Breast epithelium (tissue), 4 donors: Measurements from ENCODE around the gene PADI2. TPM values are rescaled to one million over a fixed set of nuclear protein-coding genes. Genes with fewer than 3 reads are reported as not detected.

Experiments
- DNase-seq, 2 donors: peaks; one replicate each; pipeline ENCODE4 v3.0.0-alpha.2; 2019; ENCODE audit warnings: low spot score in 2 of 2
- H3K27ac ChIP-seq, 2 donors: fragments of 200-600 bp; sonication (generic) in 1 of 2; one replicate each; pipeline ENCODE4 v1.5.1; 2016 to 2019; ENCODE audit warnings: mild to moderate bottlenecking in 1 of 2
- H3K27me3 ChIP-seq, 2 donors: fragments of 200-600 bp; sonication (generic) in 1 of 2; one replicate each; pipeline versions ENCODE4 v1.5.1 to v1.6.0; 2017 to 2019; ENCODE audit warnings: control low read depth in 1 of 2, mild to moderate bottlenecking in 1 of 2
- H3K36me3 ChIP-seq: fragments of 200-600 bp; one replicate; pipeline ENCODE4 v1.5.1; 2019
- H3K4me1 ChIP-seq, 2 donors: fragments of 200-600 bp; sonication (generic); one replicate each; pipeline ENCODE4 v1.5.1; 2016 to 2019; ENCODE audit warnings: control low read depth in 1 of 2
- H3K4me3 ChIP-seq, 3 donors: fragments of 200-600 bp; sonication (generic); 1 replicate in 2 of 3; 2 replicates in 1 of 3; pipeline ENCODE4 v1.5.1; 2016 to 2019; ENCODE audit warnings: mild to moderate bottlenecking in 3 of 3, moderate library complexity in 2 of 3
- H3K9me3 ChIP-seq, 2 donors: fragments of 200-600 bp; sonication (generic) in 1 of 2; one replicate each; pipeline ENCODE4 v1.5.1; 2016 to 2019; ENCODE audit warnings: control low read depth in 1 of 2
- POLR2A ChIP-seq: fragments of 450-650 bp; IDR thresholded peaks from one replicate; pipeline ENCODE4 v1.6.1; 2016; ENCODE audit warnings: antibody characterized with exemption, mild to moderate bottlenecking, moderate library complexity
- POLR2AphosphoS5 ChIP-seq, 3 donors: sonication (generic); formaldehyde crosslinking; IDR thresholded peaks; one replicate each; pipeline ENCODE4 v1.6.1; 2017; ENCODE audit warnings: antibody characterized with exemption in 3 of 3
- intact Hi-C: fragments of 100-400 bp; cut with DNase I; formaldehyde crosslinking; loops from one replicate; pipeline ENCODE4 v1.15.1; 2023; ENCODE audit warnings: low total_unique reads
- total RNA-seq, 3 donors: library from RNA; depleted of rRNA; stranded (reverse); fragments of >200 nt; gene quantifications; one replicate each; pipeline ENCODE4 v1.1.0, GENCODE V29; 2016
- TF ChIP-seq, protein P1 (sequence below), 3 donors: fragments of 450-650 bp; IDR thresholded peaks; one replicate each; pipeline ENCODE4 v1.5.1; 2016 to 2017; ENCODE audit warnings: antibody characterized with exemption in 3 of 3, mild to moderate bottlenecking in 3 of 3, moderate library complexity in 3 of 3

PADI2 gene
- total RNA-seq, 3 donors from 2014 or later, result 0.32 to 29.4 (median 9.2) TPM

DNA sequence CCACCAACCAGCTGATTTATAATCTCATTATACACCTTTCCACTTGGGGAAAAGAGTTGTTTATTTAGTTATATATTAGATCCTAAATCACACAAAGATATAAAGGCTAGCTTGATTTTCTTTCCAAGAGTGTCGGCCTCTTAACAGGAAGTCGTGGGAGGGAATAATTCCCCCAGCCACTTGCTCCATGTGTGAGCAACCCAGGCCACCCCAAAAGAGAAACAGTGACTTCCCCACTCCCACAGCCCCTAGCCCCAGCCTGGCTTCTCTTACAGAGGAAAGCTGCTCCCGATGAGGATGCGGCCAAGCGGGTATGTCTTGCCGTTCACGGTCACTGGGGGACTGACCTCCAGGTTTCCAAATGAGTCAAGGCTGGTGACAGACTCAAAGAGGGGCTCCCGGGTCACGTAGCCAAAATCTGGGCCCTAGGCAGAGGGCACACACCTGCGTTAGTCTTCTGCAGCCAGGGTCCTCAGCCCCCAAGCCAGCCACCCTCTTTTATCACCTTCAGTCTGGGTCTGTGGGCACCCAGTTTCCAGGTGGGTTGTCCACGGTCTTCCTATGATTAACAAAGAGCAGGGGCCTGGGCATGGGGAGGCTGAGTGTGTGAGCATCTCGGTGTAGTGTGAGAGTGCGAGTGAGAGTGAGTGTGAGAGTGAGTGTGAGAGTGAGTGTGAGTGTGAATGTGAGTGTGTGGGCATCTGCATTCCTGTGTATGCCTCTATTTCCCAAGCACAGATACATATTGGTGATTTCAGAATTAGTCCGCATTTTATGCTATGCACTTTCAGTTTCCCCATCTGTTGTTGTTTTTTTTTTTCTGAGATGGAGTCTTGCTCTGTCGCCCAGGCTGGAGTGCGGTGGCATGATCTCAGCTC, 40.0 kb downstream of the PADI2 start:
- TF ChIP-seq, protein P1, sequence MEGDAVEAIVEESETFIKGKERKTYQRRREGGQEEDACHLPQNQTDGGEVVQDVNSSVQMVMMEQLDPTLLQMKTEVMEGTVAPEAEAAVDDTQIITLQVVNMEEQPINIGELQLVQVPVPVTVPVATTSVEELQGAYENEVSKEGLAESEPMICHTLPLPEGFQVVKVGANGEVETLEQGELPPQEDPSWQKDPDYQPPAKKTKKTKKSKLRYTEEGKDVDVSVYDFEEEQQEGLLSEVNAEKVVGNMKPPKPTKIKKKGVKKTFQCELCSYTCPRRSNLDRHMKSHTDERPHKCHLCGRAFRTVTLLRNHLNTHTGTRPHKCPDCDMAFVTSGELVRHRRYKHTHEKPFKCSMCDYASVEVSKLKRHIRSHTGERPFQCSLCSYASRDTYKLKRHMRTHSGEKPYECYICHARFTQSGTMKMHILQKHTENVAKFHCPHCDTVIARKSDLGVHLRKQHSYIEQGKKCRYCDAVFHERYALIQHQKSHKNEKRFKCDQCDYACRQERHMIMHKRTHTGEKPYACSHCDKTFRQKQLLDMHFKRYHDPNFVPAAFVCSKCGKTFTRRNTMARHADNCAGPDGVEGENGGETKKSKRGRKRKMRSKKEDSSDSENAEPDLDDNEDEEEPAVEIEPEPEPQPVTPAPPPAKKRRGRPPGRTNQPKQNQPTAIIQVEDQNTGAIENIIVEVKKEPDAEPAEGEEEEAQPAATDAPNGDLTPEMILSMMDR (IDR thresholded peaks at IDR 0.05), result no peak
- TF ChIP-seq POLR2AphosphoS5 (IDR thresholded peaks at IDR 0.05) (no peak), POLR2A (no peak)
- H3K36me3 ChIP-seq, result no peaks in the 10 kb centered on the region
- H3K4me3 ChIP-seq, result no peak overlapping the region
- intact Hi-C loops, result no loop called here
- no peaks in the 10 kb centered on the region for H3K27me3 ChIP-seq
- no peak overlapping the region for H3K27ac ChIP-seq
- DNase-seq, result no peak
- peaks cover 0 to 5% of the 10 kb centered on the region in 2 donors for H3K4me1 ChIP-seq
- no peaks in the 10 kb centered on the region for H3K9me3 ChIP-seq

DNA sequence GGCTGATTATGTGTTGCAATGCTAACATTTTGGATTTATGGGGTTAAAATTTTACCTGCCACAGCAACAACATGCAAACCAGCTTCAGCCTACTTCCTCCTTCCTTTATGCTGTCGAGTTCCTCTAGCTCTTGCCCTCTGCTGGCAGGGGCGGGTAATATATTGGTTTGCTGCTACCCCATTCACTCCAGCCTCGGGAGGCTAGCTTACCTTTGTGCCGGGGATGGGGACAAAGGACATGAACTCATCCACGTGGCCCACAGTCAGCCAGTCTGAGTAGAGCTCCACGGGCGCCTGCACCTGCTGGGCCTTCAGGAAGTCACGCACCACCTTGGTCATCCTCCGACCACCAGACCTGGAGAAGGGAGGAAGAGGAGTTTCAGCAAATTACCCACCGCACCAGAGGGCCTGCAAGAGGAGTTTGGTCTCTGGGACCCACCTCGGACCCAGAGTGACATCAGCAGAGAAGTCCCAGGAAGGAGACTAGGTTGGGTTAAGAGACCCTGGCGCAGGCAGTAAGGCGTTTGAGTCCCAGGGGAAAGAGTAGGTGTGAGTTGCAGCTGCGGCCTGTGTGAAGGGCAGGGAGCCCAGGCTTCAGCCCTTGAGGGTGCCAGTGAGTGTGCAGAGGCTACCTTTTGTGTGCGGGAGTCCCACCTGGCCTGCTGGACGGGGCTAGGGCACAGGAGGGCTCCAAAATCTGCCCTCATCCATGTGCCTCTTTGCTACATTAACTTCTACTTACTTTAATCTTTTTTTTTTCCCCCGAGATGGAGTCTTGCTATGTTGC, 43.6 kb downstream of the PADI2 start:
- no peak overlapping the region for H3K4me3 ChIP-seq
- H3K9me3 ChIP-seq, result no peaks in the 10 kb centered on the region
- DNase-seq, result no peak
- no peaks in the 10 kb centered on the region for H3K36me3 ChIP-seq
- H3K27me3 ChIP-seq, result no peaks in the 10 kb centered on the region
- no peaks in the 10 kb centered on the region for H3K4me1 ChIP-seq
- no peak overlapping the region for H3K27ac ChIP-seq
- intact Hi-C loops, result no loop called here
- TF ChIP-seq POLR2AphosphoS5 (IDR thresholded peaks at IDR 0.05) (no peak), POLR2A (no peak)
- TF ChIP-seq, protein P1 (IDR thresholded peaks at IDR 0.05), result no peak

DNA sequence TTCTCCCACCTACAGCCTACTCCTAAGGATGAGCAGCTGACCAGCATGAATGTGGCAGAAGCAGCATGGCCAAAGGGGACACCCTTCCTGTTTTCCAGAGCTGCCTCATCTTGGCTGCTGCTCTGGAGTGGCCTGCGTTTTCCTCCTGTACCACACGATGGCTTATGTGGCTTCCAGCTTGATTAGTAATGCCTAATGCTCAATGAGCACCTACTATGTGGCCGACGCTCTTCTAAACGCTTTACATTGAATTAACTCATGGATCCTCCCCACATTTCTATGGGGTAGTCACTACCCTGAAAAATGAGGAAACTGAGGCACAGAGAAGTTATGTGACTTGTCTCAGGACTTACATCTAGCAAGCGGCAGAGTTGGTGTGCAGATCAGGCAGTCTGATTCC, 47.5 kb downstream of the PADI2 start:
- intact Hi-C loops, result no loop called here
- Histone ChIP-seq H3K4me1 (no peaks in the 10 kb centered on the region), H3K36me3 (no peaks in the 10 kb centered on the region), H3K27ac (no peak overlapping the region), H3K4me3 (no peak overlapping the region), H3K27me3 (no peaks in the 10 kb centered on the region), H3K9me3 (no peaks in the 10 kb centered on the region)
- no peak for DNase-seq
- TF ChIP-seq POLR2AphosphoS5 (IDR thresholded peaks at IDR 0.05), result no peak
- no peak for TF ChIP-seq POLR2A
- TF ChIP-seq, protein P1 (IDR thresholded peaks at IDR 0.05), result no peak

DNA sequence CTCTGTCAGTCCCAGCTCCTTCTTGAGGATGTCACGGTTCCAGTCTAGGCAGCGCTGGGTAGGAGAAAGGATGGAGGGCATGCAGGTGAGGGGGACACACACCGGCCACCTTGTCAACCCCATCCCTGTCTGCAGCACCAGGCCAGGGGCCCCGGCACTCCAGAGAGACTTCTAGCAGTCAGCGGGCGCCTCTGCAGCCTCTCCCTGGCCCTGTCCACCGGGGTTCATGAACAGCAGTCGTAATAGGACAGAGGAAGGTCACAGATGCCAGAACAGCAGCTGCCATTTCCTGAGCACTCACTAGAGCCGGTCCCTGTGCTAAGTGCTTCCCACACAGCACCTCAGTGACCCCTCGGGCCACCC, 49.1 kb downstream of the PADI2 start:
- intact Hi-C loops, result no loop called here
- DNase-seq, result no peak
- H3K36me3 ChIP-seq, result no peaks in the 10 kb centered on the region
- no peak overlapping the region for H3K27ac ChIP-seq
- no peaks in the 10 kb centered on the region for H3K4me1 ChIP-seq
- H3K27me3 ChIP-seq, result no peaks in the 10 kb centered on the region
- TF ChIP-seq POLR2AphosphoS5 (IDR thresholded peaks at IDR 0.05) (no peak), POLR2A (no peak)
- TF ChIP-seq, protein P1 (IDR thresholded peaks at IDR 0.05), result no peak
- peaks cover under 1 to 2% of the 10 kb centered on the region in 2 donors for H3K9me3 ChIP-seq
- no peak overlapping the region for H3K4me3 ChIP-seq
